HG03103 (cell line): Measurements from ENCODE around the gene INPP5B.

Source experiments
- ATAC-seq: cut with Tn5 transposase; IDR thresholded peaks from one replicate; pipeline ENCODE4 v1.9.1; 2021; ENCODE audit warnings: low read depth; ENCODE audit not compliant: unreplicated experiment

INPP5B gene

DNA sequence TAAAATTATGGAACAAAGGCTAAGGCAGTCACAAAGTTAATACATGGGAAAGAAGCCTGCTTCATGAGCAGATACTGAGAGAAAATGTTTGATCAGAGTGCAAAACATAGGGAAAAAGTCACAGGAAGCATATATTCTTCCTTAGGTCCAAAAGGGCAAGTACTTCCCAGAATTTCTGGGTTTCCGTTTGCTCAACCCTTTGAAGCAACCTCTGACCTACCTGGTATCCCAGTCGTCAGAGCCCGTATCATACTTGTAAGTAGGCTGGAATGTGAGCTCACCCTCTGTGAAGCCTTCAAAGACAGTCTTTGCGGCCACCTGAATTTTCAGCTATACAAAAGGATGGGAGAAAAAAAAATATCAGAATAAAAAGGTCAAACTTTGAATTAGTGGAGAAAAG, 67.0 kb downstream of the INPP5B start:
- no peak for ATAC-seq

DNA sequence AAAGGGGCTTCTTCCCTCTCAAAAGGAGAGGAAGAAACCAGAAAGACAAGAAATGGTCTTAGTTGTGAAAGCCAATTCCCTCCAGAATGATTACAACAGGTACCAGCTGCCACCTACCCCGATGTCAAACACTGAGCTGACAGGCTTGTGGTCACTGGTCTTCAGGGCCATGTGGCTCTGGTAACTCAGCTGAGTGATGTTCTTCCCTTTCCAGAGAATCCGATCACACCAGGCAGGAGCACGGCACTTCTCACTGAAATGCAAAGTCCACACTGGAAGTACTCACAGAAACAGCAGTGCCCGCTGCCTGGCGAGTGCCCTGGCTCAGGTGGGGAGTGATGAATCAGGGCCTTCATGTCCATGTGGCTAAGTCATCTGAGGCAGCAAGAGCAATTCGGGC, 68.8 kb downstream of the INPP5B start:
- ATAC-seq, result no peak

DNA sequence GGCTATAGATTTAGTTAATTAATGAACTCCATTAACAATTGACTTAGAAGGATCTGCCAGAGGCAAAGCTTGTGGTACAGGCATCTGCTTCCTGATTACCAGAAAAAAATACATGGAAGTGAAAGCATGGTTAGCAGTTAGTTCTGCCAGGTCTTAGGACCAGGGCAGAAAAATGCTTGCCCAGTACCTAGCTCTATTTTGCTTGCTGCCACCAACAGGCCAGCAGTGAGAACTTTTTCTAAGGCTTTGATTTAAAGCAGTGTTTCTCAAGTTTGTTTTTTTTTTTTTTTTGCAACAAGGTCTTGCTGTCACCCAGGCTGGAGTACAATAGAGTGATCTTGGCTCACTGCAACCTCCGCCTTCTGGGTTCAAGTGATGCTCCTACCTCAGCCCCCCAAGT, 71.0 kb downstream of the INPP5B start:
- ATAC-seq, result no peak

DNA sequence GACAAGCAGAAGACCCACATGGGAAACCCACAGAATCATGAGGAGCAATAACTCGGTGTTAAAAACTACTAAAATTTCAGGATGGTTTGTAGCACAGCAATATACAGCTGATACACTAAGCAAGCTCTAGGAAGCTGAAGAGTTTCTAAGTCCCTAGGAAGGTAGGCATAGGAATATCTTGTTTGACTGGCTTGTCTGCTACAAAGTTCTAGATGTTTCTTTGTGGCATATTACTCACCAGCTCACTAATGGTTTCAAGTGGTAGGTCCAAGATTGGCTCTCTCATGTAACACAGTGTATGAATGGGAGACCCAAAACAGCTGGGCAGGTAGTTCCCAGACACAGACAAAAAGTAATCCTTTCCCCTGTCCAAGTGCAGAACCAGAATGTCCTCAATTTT, 74.2 kb downstream of the INPP5B start:
- no peak for ATAC-seq

- no peak for ATAC-seq
These were observed 78.4 kb downstream of the INPP5B start for GRCh38 chr1:37868466-37868865.

DNA sequence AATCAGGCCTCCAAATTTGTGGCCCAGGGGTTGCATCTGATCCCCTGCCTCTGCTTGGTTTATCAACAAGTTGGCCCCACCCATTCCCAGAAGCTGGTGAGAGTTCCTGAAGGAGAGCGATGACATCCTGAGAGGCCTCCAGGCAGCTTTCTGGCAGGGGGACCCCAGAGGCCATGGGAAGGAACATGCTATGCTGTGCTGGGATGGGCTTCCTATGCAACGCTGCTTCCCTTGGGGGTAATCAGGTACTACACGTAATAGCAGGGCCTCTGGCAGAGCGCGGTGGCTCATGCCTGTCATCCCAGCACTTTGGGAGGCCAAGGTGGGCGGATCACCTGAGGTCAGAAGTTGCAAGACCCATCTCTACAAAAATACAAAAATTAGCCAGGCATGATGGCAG, 79.1 kb downstream of the INPP5B start:
- ATAC-seq, result no peak

DNA sequence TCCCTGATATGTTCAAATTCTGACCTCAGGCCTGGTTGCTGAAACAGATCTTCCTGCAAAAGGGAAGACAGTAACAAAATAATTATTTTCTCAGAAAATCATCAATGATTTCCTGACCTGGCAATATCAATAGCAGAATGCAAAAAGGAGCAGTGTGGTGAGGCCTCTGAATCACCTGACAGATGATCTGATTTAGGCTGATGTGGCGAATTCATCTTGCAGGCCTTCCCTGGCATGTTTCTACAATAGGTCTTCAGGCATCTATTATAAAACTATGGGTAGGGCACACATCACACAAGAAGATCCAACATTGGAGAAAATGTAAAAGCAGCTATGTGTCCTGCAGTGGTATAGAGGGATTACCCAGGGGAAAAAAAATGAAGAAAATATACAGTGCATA, 80.4 kb downstream of the INPP5B start:
- ATAC-seq, result no peak

DNA sequence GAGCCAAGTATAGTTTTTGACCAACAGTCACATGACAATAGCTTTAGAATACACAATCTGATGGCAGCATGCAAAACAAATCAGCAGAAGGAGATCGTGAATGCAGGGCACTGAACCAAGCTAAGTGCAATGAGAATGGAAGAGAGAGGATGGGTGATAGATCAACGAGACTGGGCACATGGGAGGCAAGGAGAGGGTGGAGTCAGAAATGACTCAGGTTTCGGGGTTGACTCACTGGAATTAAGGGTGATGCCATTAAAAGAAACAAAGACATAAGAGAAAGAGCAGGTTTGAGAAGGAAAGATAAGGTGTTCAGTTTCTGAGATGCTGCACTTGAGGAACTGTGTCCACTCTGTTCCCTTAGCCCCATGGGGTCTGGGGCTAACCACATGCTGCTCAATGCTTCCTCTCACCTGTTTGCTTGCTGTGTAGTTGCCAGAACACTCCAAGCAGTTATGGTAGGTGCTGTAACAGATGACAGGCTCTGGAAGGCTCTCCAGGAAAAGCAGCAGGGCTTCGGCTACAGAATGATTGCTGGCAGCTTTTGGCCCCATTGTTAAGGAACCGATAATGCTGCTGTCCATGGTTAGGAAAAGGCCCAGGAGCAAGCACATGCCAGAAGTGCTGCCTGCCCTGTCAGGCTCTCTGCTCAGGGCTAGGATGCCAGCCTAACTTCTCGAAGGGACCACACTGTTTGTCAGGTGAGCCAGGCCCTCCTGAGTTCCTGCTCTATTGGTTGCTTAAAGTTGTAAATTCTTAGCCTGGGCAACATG, 81.3 kb downstream of the INPP5B start:
- ATAC-seq, result no peak

- ATAC-seq, result no peak
These were observed 84.5 kb downstream of the INPP5B start for GRCh38 chr1:37862330-37862729.

- no peak for ATAC-seq
These were observed 85.7 kb downstream of the INPP5B start for GRCh38 chr1:37861151-37861550.

DNA sequence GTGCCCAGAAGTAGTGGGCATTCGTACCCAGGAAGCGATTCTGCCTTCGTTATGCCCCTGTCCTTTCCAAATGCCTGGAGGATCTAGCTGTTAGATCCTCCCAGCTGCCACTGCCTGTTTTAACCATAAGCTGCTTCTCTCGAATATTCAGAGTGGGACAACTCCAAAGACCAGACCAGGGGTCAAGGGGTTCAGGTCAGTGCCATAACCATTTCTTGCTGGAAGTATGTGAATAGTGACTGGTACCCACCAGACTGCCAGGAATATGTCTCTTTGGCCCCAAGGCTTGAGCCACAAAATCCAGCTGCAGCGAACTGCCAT, 86.5 kb downstream of the INPP5B start:
- ATAC-seq, result no peak

DNA sequence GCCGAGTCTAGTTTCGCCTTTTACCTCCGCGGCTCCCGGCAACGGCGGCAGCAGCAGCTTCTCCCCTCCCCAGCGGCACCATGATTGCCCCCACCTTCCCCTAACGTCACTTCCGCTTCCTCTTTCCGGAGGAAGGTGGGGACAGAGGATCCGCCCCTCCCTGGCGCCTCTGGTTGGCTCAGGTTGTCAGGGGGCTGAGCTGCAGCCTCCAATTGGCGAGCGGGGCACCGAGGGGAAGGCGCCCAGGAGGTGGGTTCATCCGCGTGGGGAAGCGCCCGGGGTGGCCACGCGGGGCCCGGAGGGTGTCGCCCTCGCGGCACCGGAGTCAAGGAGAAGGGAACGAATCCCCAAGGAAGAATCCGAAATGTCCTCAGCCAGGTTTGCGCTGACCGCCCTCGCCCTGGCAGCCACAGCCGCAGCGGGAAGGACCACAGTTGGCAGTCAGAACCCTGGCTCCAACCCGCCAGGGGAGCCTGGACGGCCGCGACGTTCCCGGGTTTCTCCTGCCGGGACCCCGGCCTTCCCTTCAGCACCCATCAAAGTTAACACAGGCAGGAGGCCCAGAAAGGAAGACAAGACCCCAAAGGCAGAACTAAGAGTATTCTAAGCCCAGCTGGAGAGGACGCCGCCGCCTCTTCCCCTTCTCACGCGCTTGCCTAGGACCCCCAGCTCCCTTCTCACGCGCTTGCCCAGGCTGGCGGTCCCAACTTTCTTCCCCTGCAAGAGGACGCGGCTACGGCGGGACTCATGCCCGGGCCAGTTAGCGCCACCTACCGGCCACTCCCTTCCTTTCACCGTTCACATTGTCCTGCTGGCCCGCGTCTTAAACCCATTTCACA, 87.1 kb downstream of the INPP5B start, which contains the start of gene MTF1:
Gene MTF1, minus strand, starts transcription at position 86 of the 839 bp plus-strand sequence. CDS start 1,934 bp downstream, outside the sequence.
- ATAC-seq, result peak; percentile 81

- peak; percentile 14 for ATAC-seq
These were observed 87.8 kb downstream of the INPP5B start for GRCh38 chr1:37858931-37859506.

DNA sequence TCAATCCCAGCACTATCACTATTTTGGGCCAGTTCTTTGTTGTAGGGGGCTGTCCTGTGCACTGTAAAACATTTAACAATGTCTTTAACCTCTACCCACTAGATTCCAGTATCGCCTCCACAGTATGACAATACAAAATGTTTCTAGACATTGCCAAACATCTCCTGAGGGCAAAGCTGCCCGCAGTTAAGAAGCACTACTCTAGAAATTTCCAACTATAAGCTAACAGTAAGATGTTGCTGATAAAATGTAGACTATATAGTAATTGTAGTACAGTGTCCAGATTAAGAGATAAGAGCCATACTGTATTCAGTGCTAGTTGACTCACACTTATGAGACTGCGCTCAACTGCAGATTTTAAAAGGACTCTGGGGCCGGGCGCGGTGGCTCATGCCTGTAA, 92.4 kb downstream of the INPP5B start:
- ATAC-seq, result no peak

DNA sequence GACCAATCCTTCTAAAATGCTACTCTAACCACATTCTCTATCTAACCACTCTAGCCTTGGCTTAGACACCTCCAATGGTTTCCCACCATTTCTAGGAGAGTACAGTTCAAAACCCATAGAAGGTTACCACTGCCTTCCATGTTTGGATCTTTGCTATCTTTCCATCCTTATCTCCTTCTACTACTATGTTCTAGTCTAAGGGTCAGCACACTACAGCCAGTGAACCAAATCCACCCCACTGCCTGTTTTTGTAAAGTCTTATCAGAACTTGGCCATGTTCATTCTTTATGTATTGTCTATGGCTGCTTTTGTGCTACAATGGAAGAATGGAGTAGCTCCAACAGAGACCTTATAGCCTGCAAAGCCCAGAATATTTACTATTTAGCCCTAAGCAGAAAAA, 93.7 kb downstream of the INPP5B start:
- ATAC-seq, result no peak

GRCh38 chr1:37851782-37852210, 95.1 kb downstream of the INPP5B start:
- no peak for ATAC-seq

GRCh38 chr1:37851262-37851661, 95.6 kb downstream of the INPP5B start:
- no peak for ATAC-seq

- ATAC-seq, result no peak
These were observed 96.4 kb downstream of the INPP5B start for GRCh38 chr1:37850352-37850955.

- no peak for ATAC-seq
These were observed 97.4 kb downstream of the INPP5B start for GRCh38 chr1:37849480-37849879.

- ATAC-seq, result no peak
These were observed 100.1 kb downstream of the INPP5B start for GRCh38 chr1:37846647-37847339.

DNA sequence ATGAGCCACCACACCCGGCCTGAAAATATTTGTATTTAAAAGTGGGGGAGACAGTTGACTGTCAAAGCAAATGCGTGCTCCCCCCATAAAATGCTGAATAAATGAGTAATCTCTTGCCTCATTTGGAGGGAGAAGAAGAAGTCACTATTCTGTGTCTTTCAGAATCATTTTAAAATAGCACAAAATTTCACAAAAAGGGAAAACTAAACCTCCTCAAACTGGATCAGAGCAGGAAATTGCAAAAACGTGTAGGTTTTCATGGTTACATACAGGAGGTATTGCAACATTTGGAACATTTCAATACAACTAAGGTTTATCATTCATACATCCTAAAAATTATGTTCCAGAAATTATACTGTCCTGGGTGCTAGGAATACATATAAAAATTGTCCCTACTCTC, 101.1 kb downstream of the INPP5B start:
- ATAC-seq, result no peak
